Right renal cortex interstitium (tissue), 3 donors: Measurements from ENCODE around the gene CCPG1. TPM values are rescaled to one million over a fixed set of nuclear protein-coding genes. Genes with fewer than 3 reads are reported as not detected.
"Not testable (repeated sequence)": the region's sequence is repeated elsewhere in the genome, so short reads cannot be mapped to it uniquely, and the experiment has no call there.

Experiments
- DNase-seq, 3 donors: peaks; one replicate each; pipeline ENCODE4 v3.0.0-alpha.2; 2013; ENCODE audit warnings: low read depth in 3 of 3, low spot score in 2 of 3
- polyA plus RNA-seq, 3 donors: library from polyadenylated mRNA; unstranded; fragments of 120-200 nt; gene quantifications; one replicate each; pipeline ENCODE4 v1.2.1, GENCODE V29; 2013; ENCODE audit not compliant: insufficient read length in 3 of 3

Gene CCPG1
- polyA plus RNA-seq = 10 to 100 TPM; 59.3 to 66.0 (median 59.5) TPM

- DNase-seq = peak; percentile 86 to 89 (median 87)
Observed at GRCh38 chr15:55408012-55408928, at the start of gene CCPG1, which contains the start of gene PIERCE2. TSS of gene CCPG1 (minus strand) at chr15:55408359. CDS start at chr15:55389424, 18,935 bp downstream. TSS of gene PIERCE2 (plus strand) at chr15:55408495. CDS start at chr15:55408769, 274 bp downstream.

GRCh38 chr15:55457401-55458022 is 49.4 kb upstream of the CCPG1 start:
- no peak for DNase-seq

- DNase-seq = not testable (repeated sequence)
Observed at GRCh38 chr15:55447030-55447394, 38.9 kb upstream of the CCPG1 start.

GRCh38 chr15:55446379-55447029 is 38.3 kb upstream of the CCPG1 start:
- DNase-seq = not testable (repeated sequence)

GRCh38 chr15:55445936-55446335 is 37.8 kb upstream of the CCPG1 start:
- DNase-seq = not testable (repeated sequence)

GRCh38 chr15:55443141-55443540 is 35.0 kb upstream of the CCPG1 start:
- not testable (repeated sequence) for DNase-seq

- peak; percentile 5 to 48 (median 29) for DNase-seq
Observed at GRCh38 chr15:55434989-55435825, 27.0 kb upstream of the CCPG1 start.

- DNase-seq = no peak
Observed at GRCh38 chr15:55422089-55422488, 13.9 kb upstream of the CCPG1 start.

GRCh38 chr15:55420171-55420866 is 12.2 kb upstream of the CCPG1 start:
- no peak for DNase-seq

GRCh38 chr15:55417678-55418077 is 9.5 kb upstream of the CCPG1 start:
- not testable (repeated sequence) for DNase-seq

GRCh38 chr15:55408976-55409375 is 817 bp upstream of the CCPG1 start:
- DNase-seq = not testable (repeated sequence)

- DNase-seq = no peak
Observed at GRCh38 chr15:55407498-55408011, 604 bp downstream of the CCPG1 start.

- DNase-seq = no peak
Observed at GRCh38 chr15:55403531-55403930, 4.6 kb downstream of the CCPG1 start.

- no peak for DNase-seq
Observed at GRCh38 chr15:55402707-55403106, 5.5 kb downstream of the CCPG1 start.

GRCh38 chr15:55401786-55402246 is 6.3 kb downstream of the CCPG1 start:
- DNase-seq = no peak

- not testable (repeated sequence) for DNase-seq
Observed at GRCh38 chr15:55400050-55400449, 8.1 kb downstream of the CCPG1 start.

GRCh38 chr15:55398243-55398642 is 9.9 kb downstream of the CCPG1 start:
- no peak for DNase-seq

- DNase-seq = no peak
Observed at GRCh38 chr15:55394694-55395093, 13.5 kb downstream of the CCPG1 start.

GRCh38 chr15:55389264-55389607 is 18.9 kb downstream of the CCPG1 start:
- no peak for DNase-seq
